ENCODE results near the gene NEGR1.
"Not testable (repeated sequence)": the region's sequence is repeated elsewhere in the genome, so short reads cannot be mapped to it uniquely, and the experiment has no call there.

The NEGR1 gene

GRCh38 chr1:71921204-71921603 is 361.1 kb downstream of the NEGR1 start:
- DNase-seq, result no peak

- DNase-seq, result no peak
These were observed 361.8 kb downstream of the NEGR1 start for GRCh38 chr1:71920556-71920955.

GRCh38 chr1:71919811-71920509 is 362.4 kb downstream of the NEGR1 start:
- no peak for DNase-seq

- no peak for DNase-seq
These were observed 363.7 kb downstream of the NEGR1 start for GRCh38 chr1:71918630-71919029.

- DNase-seq, result no peak
These were observed 365.4 kb downstream of the NEGR1 start for GRCh38 chr1:71916894-71917293.

- DNase-seq, result no peak
These were observed 367.7 kb downstream of the NEGR1 start for GRCh38 chr1:71914626-71915025.

- no peak for DNase-seq
These were observed 373.4 kb downstream of the NEGR1 start for GRCh38 chr1:71908871-71909390.

- no peak for DNase-seq
These were observed 374.0 kb downstream of the NEGR1 start for GRCh38 chr1:71908303-71908702.

GRCh38 chr1:71899881-71900280 is 382.5 kb downstream of the NEGR1 start:
- no peak for DNase-seq

- DNase-seq, result not testable (repeated sequence)
These were observed 394.2 kb downstream of the NEGR1 start for GRCh38 chr1:71888166-71888565.

- DNase-seq, result no peak
These were observed 397.2 kb downstream of the NEGR1 start for GRCh38 chr1:71885171-71885570.

GRCh38 chr1:71882637-71883036 is 399.7 kb downstream of the NEGR1 start:
- no peak for DNase-seq

- DNase-seq, result no peak
These were observed 400.1 kb downstream of the NEGR1 start for GRCh38 chr1:71882226-71882625.

GRCh38 chr1:71881611-71882010 is 400.7 kb downstream of the NEGR1 start:
- no peak for DNase-seq

- no peak for DNase-seq
These were observed 413.0 kb downstream of the NEGR1 start for GRCh38 chr1:71869326-71869725.

GRCh38 chr1:71862756-71863155 is 419.6 kb downstream of the NEGR1 start:
- no peak for DNase-seq

- no peak for DNase-seq
These were observed 421.3 kb downstream of the NEGR1 start for GRCh38 chr1:71861022-71861421.

- DNase-seq, result no peak
These were observed 422.5 kb downstream of the NEGR1 start for GRCh38 chr1:71859806-71860205.

GRCh38 chr1:71857862-71858261 is 424.5 kb downstream of the NEGR1 start:
- DNase-seq, result no peak

- no peak for DNase-seq
These were observed 429.0 kb downstream of the NEGR1 start for GRCh38 chr1:71853360-71853759.

GRCh38 chr1:71850936-71851335 is 431.4 kb downstream of the NEGR1 start:
- no peak for DNase-seq

GRCh38 chr1:71850515-71850914 is 431.8 kb downstream of the NEGR1 start:
- no peak for DNase-seq

GRCh38 chr1:71843012-71843411 is 439.3 kb downstream of the NEGR1 start:
- no peak for DNase-seq

- no peak for DNase-seq
These were observed 442.5 kb downstream of the NEGR1 start for GRCh38 chr1:71839876-71840275.

- no peak for DNase-seq
These were observed 445.4 kb downstream of the NEGR1 start for GRCh38 chr1:71836904-71837303.
